H1 (cell line): ENCODE results near the gene CARD11. TPM values are rescaled to one million over a fixed set of nuclear protein-coding genes. Genes with fewer than 3 reads are reported as not detected.

Experiments
- CTCF ChIA-PET: fragments of 300-600 bp; sonication (Branson Sonifier 250); formaldehyde crosslinking; loops from one replicate; lab custom pipeline; 2021; ENCODE audit not compliant: partially characterized antibody; lab: Charles Lee
- POLR2A ChIA-PET: fragments of 300-600 bp; sonication (Branson Sonifier 250); formaldehyde crosslinking; loops from one replicate; lab custom pipeline; 2021; ENCODE audit warnings: inconsistent platforms; ENCODE audit not compliant: partially characterized antibody; lab: Charles Lee
- DNase-seq, 2 experiments: peaks; one replicate each; pipeline versions ENCODE4 v3.0.0 to v3.0.0-alpha.2; 2010 to 2022; ENCODE audit warnings: low spot score in 2 of 2, low read depth in 1 of 2, mixed read lengths in 1 of 2
- FAIRE-seq: peaks from 2 replicates; lab custom pipeline; 2011; peaks lifted over from hg19 to GRCh38; lab: Jason Lieb, UNC
- H2AFZ ChIP-seq: 2 replicates; pipeline ENCODE4 v1.8.1; 2012; ENCODE audit warnings: low read length, inconsistent platforms
- H2AK5ac ChIP-seq: 2 replicates; pipeline ENCODE4 v1.6.1; 2013; ENCODE audit warnings: low read depth, low read length
- H2BK120ac ChIP-seq: replicated peaks from 2 replicates; pipeline ENCODE3; 2013; ENCODE audit warnings: low read depth, low read length, inconsistent platforms
- H2BK12ac ChIP-seq: 2 replicates; pipeline ENCODE4 v1.6.1; 2013; ENCODE audit warnings: low read depth, low read length
- H2BK15ac ChIP-seq: 2 replicates; pipeline ENCODE4 v1.6.1; 2013; ENCODE audit warnings: low read length
- H2BK20ac ChIP-seq: 2 replicates; pipeline ENCODE4 v1.6.1; 2013; ENCODE audit warnings: low read length
- H2BK5ac ChIP-seq: 2 replicates; pipeline ENCODE4 v1.6.1; 2013; ENCODE audit warnings: low read depth, low read length
- H3K14ac ChIP-seq: 2 replicates; pipeline ENCODE4 v1.6.1; 2013; ENCODE audit warnings: inconsistent platforms; ENCODE audit not compliant: insufficient read length
- H3K18ac ChIP-seq: 2 replicates; pipeline ENCODE4 v1.6.1; 2013; ENCODE audit warnings: low read length; ENCODE audit errors: extremely low read depth
- H3K23ac ChIP-seq: 2 replicates; pipeline ENCODE4 v1.6.1; 2013; ENCODE audit warnings: inconsistent platforms; ENCODE audit not compliant: insufficient read length
- H3K23me2 ChIP-seq: 2 replicates; pipeline ENCODE4 v1.6.1; 2013; ENCODE audit warnings: low read depth, low read length
- H3K27ac ChIP-seq: 2 replicates; pipeline ENCODE4 v1.6.1; 2011; ENCODE audit warnings: low read depth, low read length, inconsistent platforms
- H3K27me3 ChIP-seq, 4 experiments: replicated peaks in 1 of 4; 1 replicate in 1 of 4; 2 replicates in 3 of 4; pipeline versions ENCODE4 v1.6.1 to v1.8.1; 2011 to 2013; ENCODE audit warnings: low read length in 3 of 4, mild to moderate bottlenecking in 3 of 4, inconsistent platforms in 2 of 4, mixed read lengths in 2 of 4, moderate library complexity in 1 of 4; ENCODE audit not compliant: control insufficient read depth in 3 of 4, insufficient read depth in 3 of 4; ENCODE audit errors: extremely low read depth in 1 of 4
- H3K36me3 ChIP-seq, 4 experiments: 2 replicates each; pipeline versions ENCODE4 v1.6.1 to v1.8.1; 2011 to 2013; ENCODE audit warnings: mild to moderate bottlenecking in 4 of 4, low read length in 3 of 4, moderate library complexity in 2 of 4, control low read depth in 1 of 4, inconsistent platforms in 1 of 4; ENCODE audit not compliant: insufficient read depth in 4 of 4, control insufficient read depth in 2 of 4
- H3K4ac ChIP-seq: replicated peaks from 2 replicates; pipeline ENCODE3; 2013; ENCODE audit warnings: low read length, low read depth, mixed read lengths, inconsistent platforms; ENCODE audit not compliant: insufficient read length
- H3K4me1 ChIP-seq, 4 experiments: replicated peaks in 1 of 4; 1 replicate in 1 of 4; 2 replicates in 3 of 4; pipeline versions ENCODE4 v1.6.1 to v1.8.1; 2011 to 2013; ENCODE audit warnings: low read length in 3 of 4, inconsistent platforms in 2 of 4, mixed read lengths in 1 of 4; ENCODE audit not compliant: insufficient read depth in 4 of 4, control insufficient read depth in 3 of 4
- H3K4me2 ChIP-seq, 2 experiments: 2 replicates each; pipeline versions ENCODE4 v1.6.1 to v1.8.1; 2011 to 2013; ENCODE audit warnings: low read depth in 2 of 2, low read length in 2 of 2, control low read depth in 1 of 2, inconsistent platforms in 1 of 2, mild to moderate bottlenecking in 1 of 2; ENCODE audit not compliant: insufficient read depth in 1 of 2
- H3K4me3 ChIP-seq, 4 experiments: fragments of 200-600, 300-600 bp in 1 of 4; sonication (generic), shearing (Covaris generic), sonication (Bioruptor Twin) in 1 of 4; 2 replicates each; pipeline versions ENCODE4 v1.5.1 to v1.8.1; 2011 to 2016; ENCODE audit warnings: low read length in 4 of 4, low read depth in 3 of 4, control low read depth in 2 of 4, inconsistent platforms in 2 of 4, mild to moderate bottlenecking in 2 of 4, mixed read lengths in 1 of 4, moderate library complexity in 1 of 4; ENCODE audit not compliant: insufficient read depth in 2 of 4; ENCODE audit errors: extremely low read depth in 1 of 4
- H3K56ac ChIP-seq: replicated peaks from 2 replicates; pipeline ENCODE3; 2013; ENCODE audit warnings: low read depth, mild to moderate bottlenecking, mixed read lengths, low read length, inconsistent platforms; ENCODE audit not compliant: insufficient read length
- H3K79me1 ChIP-seq: 2 replicates; pipeline ENCODE4 v1.6.1; 2013; ENCODE audit warnings: low read depth, low read length, control low read depth
- H3K79me2 ChIP-seq, 2 experiments: 2 replicates each; pipeline versions ENCODE4 v1.6.1 to v1.8.1; 2012 to 2013; ENCODE audit warnings: low read length in 2 of 2, mild to moderate bottlenecking in 2 of 2, inconsistent platforms in 1 of 2; ENCODE audit not compliant: insufficient read depth in 2 of 2, control insufficient read depth in 1 of 2
- H3K9ac ChIP-seq, 4 experiments: replicated peaks in 1 of 4; 1 replicate in 1 of 4; 2 replicates in 3 of 4; pipeline versions ENCODE4 v1.6.1 to v1.8.1; 2011 to 2013; ENCODE audit warnings: low read depth in 3 of 4, low read length in 3 of 4, control low read depth in 2 of 4, mild to moderate bottlenecking in 2 of 4, moderate library complexity in 2 of 4, inconsistent platforms in 1 of 4; ENCODE audit errors: extremely low read depth in 1 of 4
- H3K9me3 ChIP-seq, 2 experiments: 2 replicates each; pipeline versions ENCODE4 v1.6.1 to v1.8.1; 2012 to 2013; ENCODE audit warnings: mild to moderate bottlenecking in 2 of 2, moderate library complexity in 2 of 2, control low read depth in 1 of 2, inconsistent platforms in 1 of 2, low read depth in 1 of 2, low read length in 1 of 2, mixed read lengths in 1 of 2; ENCODE audit not compliant: insufficient read depth in 2 of 2
- H4K20me1 ChIP-seq, 2 experiments: replicated peaks in 1 of 2; 2 replicates each; pipeline versions ENCODE3 to v1.8.1; 2011 to 2013; ENCODE audit warnings: inconsistent platforms in 2 of 2, low read length in 2 of 2, mild to moderate bottlenecking in 1 of 2; ENCODE audit not compliant: insufficient read depth in 2 of 2, control insufficient read depth in 1 of 2
- H4K5ac ChIP-seq: 2 replicates; pipeline ENCODE4 v1.6.1; 2013; ENCODE audit warnings: low read length, low read depth, mixed read lengths, inconsistent platforms; ENCODE audit not compliant: insufficient read length
- H4K8ac ChIP-seq: 2 replicates; pipeline ENCODE4 v1.8.0; 2013; ENCODE audit warnings: mild to moderate bottlenecking, moderate library complexity, low read length, inconsistent platforms; ENCODE audit not compliant: insufficient read depth; ENCODE audit errors: extremely low read depth
- H4K91ac ChIP-seq: replicated peaks from 2 replicates; pipeline ENCODE3; 2013; ENCODE audit warnings: low read length, mixed read lengths, inconsistent platforms; ENCODE audit not compliant: insufficient read length
- CHD2 ChIP-seq: IDR thresholded peaks from 2 replicates; pipeline ENCODE4 v1.6.1; 2012; ENCODE audit warnings: low read length, improper control_type of control experiment
- CREB1 ChIP-seq: IDR thresholded peaks from 2 replicates; pipeline ENCODE4 v1.6.1; 2012; ENCODE audit warnings: inconsistent platforms
- EGR1 ChIP-seq: IDR thresholded peaks from 2 replicates; pipeline ENCODE4 v1.6.1; 2011; ENCODE audit warnings: low read depth, low read length, borderline replicate concordance
- HDAC2 ChIP-seq, 2 experiments: fragments of 300-600 bp in 1 of 2; sonication (generic) in 1 of 2; IDR thresholded peaks; 2 replicates each; pipeline ENCODE4 v1.6.1; 2011 to 2012; ENCODE audit warnings: low read depth in 2 of 2, low read length in 2 of 2, mild to moderate bottlenecking in 2 of 2, moderate library complexity in 2 of 2, borderline replicate concordance in 1 of 2, inconsistent platforms in 1 of 2
- PHF8 ChIP-seq: fragments of 200-600 bp; sonication (generic); conservative IDR thresholded peaks from 2 replicates; pipeline ENCODE4 v1.7.1; 2012; ENCODE audit warnings: low read depth, mild to moderate bottlenecking, inconsistent platforms, low read length, moderate library complexity
- POLR2A ChIP-seq, 2 experiments: IDR thresholded peaks; 1 replicate in 1 of 2; 2 replicates in 1 of 2; pipeline ENCODE4 v1.6.1; 2011; ENCODE audit warnings: low read depth in 2 of 2, low read length in 2 of 2, mild to moderate bottlenecking in 2 of 2; ENCODE audit errors: control extremely low read depth in 1 of 2
- POLR2AphosphoS5 ChIP-seq: IDR thresholded peaks from 2 replicates; pipeline ENCODE4 v1.6.1; 2011; ENCODE audit warnings: low read depth, low read length
- POU5F1 ChIP-seq: IDR thresholded peaks from 2 replicates; pipeline ENCODE4 v1.6.1; 2011; ENCODE audit warnings: low read depth, mild to moderate bottlenecking, low read length, moderate library complexity
- SIN3A ChIP-seq, 2 experiments: IDR thresholded peaks in 1 of 2; conservative IDR thresholded peaks in 1 of 2; 2 replicates each; pipeline ENCODE4 v1.6.1; 2011 to 2012; ENCODE audit warnings: low read length in 2 of 2, improper control_type of control experiment in 1 of 2, low read depth in 1 of 2, mild to moderate bottlenecking in 1 of 2
- SP1 ChIP-seq: IDR thresholded peaks from 2 replicates; pipeline ENCODE4 v1.6.1; 2011; ENCODE audit warnings: low read depth, low read length
- SP4 ChIP-seq: IDR thresholded peaks from 2 replicates; pipeline ENCODE4 v1.6.1; 2012; ENCODE audit warnings: low read length, inconsistent platforms
- WGBS, 2 experiments: shearing (Covaris generic) in 1 of 2; methylation state at CpG; one replicate each; pipeline versions ENCODE4 v1.1.6 to v1.1.7; 2013 to 2015; ENCODE audit warnings: low lambda C conversion rate in 2 of 2, mixed read lengths in 2 of 2, inconsistent platforms in 1 of 2, low coverage in 1 of 2, missing lambda C conversion rate in 1 of 2; ENCODE audit not compliant: insufficient replicate concordance in 2 of 2, insufficient coverage in 1 of 2, insufficient read length in 1 of 2; ENCODE audit errors: extremely low coverage in 1 of 2, missing lambda C conversion rate in 1 of 2; 5-methylcytosine and 5-hydroxymethylcytosine counted together
- polyA plus RNA-seq, 7 experiments: library from polyadenylated mRNA; depleted of rRNA in 3 of 7; stranded (reverse) in 5 of 7; unstranded in 2 of 7; fragments of >200 nt in 5 of 7; fragments of 200-250 nt in 2 of 7; gene quantifications; 1 replicate in 5 of 7; 2 replicates in 1 of 7; 4 replicates in 1 of 7; pipeline versions ENCODE4 v1.2.1 to v1.2.3, GENCODE V29; 2011 to 2013; ENCODE audit warnings: missing spikeins in 2 of 7, mixed read lengths in 2 of 7
- total RNA-seq: library from RNA; stranded (reverse); fragmentation: NEBNext Ultra II Directional; extraction: Animal tissue kit (Norgen Biotek cat#: 25700); gene quantifications from 2 replicates; pipeline ENCODE4 v1.2.1, GENCODE V29; 2021

The CARD11 gene
- total and polyA plus RNA-seq, 2 of the 8 experiments (the other 6 are each of a cell fraction or from before 2014, with no cell fraction given), result 12.6 to 29.8 TPM

DNA sequence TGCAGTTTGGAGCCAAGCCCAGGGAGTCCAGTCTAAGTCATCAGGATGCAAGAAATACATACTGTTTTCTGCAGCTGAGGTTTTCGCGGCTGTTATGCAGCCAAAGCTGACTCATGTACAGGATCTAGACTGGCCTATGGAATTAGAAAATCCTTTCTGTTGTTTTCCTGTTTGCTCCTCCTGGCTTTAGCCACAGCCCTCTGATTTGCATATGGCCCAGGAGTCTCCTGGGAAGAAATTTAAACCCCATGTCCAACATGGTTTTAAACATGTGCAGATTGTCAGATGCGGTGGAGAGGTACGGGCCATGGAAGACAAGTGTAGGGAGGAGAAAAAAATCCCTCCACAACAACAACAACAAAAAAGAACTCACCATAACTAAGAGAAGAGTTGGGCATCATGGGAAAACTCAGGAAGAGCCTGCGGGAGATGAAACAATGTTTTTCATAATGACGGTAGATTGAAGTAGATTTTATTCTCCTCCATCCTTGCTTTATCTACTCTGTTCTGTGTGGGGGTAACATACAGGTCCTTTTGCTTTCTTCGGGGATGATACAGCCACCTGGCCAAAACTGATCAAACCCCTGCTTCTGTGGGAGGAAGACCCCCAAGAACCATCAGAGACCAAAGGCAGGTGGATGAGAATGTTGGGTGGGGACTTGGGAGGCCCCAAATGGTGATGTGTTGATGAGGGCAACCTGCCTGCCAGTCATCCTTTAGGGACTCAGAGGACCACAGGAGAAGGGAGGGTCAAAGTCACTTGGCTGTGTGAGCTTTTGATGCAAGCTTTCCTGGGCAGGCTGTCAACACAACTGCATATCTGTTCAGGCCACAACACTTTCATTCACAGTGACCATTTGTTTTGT, 169.7 kb downstream of the CARD11 start:
- Histone ChIP-seq H3K9me3 (no peaks in the 10 kb centered on the region), H3K14ac (no peak overlapping the region), H3K4me1 (peaks cover 0 to 19% (median 8%) of the 10 kb centered on the region in 4 experiments; a peak in 6 of 7 replicates), H3K27ac (peak overlapping the region; percentile 94), H4K91ac (peak overlapping the region; percentile 46), H2AK5ac (peak overlapping the region; percentile 34), H2BK15ac (peak overlapping the region; percentile 74; the same call in 1 of the 2 replicates), H4K5ac (peak overlapping the region; percentile 82), H3K4me2 (no peak overlapping the region), H2BK120ac (peak overlapping the region; percentile 73), H3K4me3 (no peak overlapping the region), H4K20me1 (no peaks in the 10 kb centered on the region), H2BK20ac (peak overlapping the region; percentile 24; the same call in 1 of the 2 replicates), H3K18ac (peak overlapping the region; percentile 80), H3K23me2 (no peaks in the 10 kb centered on the region), H3K9ac (peak overlapping the region in 3 of 4 experiments; percentile 42 to 89 (median 72); a peak in 6 of 7 replicates), H3K4ac (no peak overlapping the region), H3K56ac (no peak overlapping the region), H3K27me3 (no peaks in the 10 kb centered on the region), H2BK12ac (peak overlapping the region; percentile 99; the same call in 1 of the 2 replicates), H2AFZ (peak overlapping the region; percentile 9; the same call in 1 of the 2 replicates), H3K79me2 (no peaks in the 10 kb centered on the region), H4K8ac (no peak overlapping the region), H3K36me3 (no peaks in the 10 kb centered on the region), H3K23ac (no peak overlapping the region), H2BK5ac (peak overlapping the region; percentile 99), H3K79me1 (no peaks in the 10 kb centered on the region; the same call in 1 of the 2 replicates)
- ChIA-PET POLR2A (interaction anchor here (0.6 to 2.8 kb wide), 20 partner anchors 9 to 1406 kb away, joined by 3 to 18 read pairs (median 3); no protein-coding TSS in a partner anchor), CTCF (interaction anchor here (0.6 kb wide), 1 partner anchor 270 kb away, joined by 3 read pairs; no protein-coding TSS in a partner anchor)
- 68% methylated on average over 7 of the region's 7 CpGs; no CpG with 5 or more reads in 1 of the 2 experiments for WGBS, 2 experiments
- DNase-seq (peak in 1 of 2 experiments; percentile 74), FAIRE-seq (peak; percentile 83)
- TF ChIP-seq POU5F1, result no peak
- TF ChIP-seq CHD2, result peak; percentile 36; the same call in 1 of the 2 replicates
- peak; percentile 95 for TF ChIP-seq POLR2AphosphoS5
- no peak for TF ChIP-seq CREB1
- peak; percentile 96 to 99 for TF ChIP-seq POLR2A (IDR thresholded peaks at IDR 0.05; ENCODE audit: control extremely low read depth in 1 of 2, low read depth in 2 of 2, low read length in 2 of 2)
- TF ChIP-seq HDAC2 (IDR thresholded peaks at IDR 0.05; ENCODE audit: borderline replicate concordance in 1 of 2, low read depth in 2 of 2, low read length in 2 of 2), result 0 out of 4 replicates have a peak, but pooled peaks of 1 of the 2 experiments have one; percentile 67
- TF ChIP-seq SP1, result peak; percentile 81
- no peak for TF ChIP-seq PHF8
- TF ChIP-seq SP4, result peak; percentile 83; the same call in 1 of the 2 replicates
- TF ChIP-seq SIN3A (conservative IDR thresholded peaks at IDR 0.05 in 1 of 2, IDR thresholded peaks at IDR 0.05 in 1 of 2; ENCODE audit: low read depth in 1 of 2, low read length in 2 of 2), result 0 out of 4 replicates have a peak, but pooled peaks of 1 of the 2 experiments have one; percentile 46
- TF ChIP-seq EGR1, result peak; percentile 45; the same call in 1 of the 2 replicates
